ENCODE data around the gene FAM81A.

The FAM81A gene

DNA sequence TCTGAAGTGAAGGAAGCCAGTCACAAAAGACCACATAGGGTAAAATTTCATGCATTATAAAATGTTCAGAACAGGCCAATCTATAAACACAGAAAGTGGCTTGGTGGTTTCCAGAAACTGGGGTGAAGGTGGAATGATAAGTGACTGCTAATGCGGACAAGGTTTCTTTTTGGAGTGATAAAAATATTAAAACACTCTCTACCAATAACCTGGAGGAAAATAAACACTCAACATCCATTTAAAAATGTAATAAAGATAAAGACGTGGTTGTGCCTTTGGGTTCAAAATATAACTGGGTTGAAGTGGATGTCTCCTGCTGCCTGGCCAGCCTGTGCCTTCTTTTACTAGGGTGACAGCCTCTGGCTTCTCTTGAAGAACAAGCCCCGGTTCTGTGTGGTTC lies 102.7 kb downstream of the FAM81A start:
- no peak for DNase-seq (ENCODE audit: low read depth in 2 of 2)

- no peak for DNase-seq (ENCODE audit: low read depth in 2 of 2)
Measured at GRCh38 chr15:59541750-59542149, 103.8 kb downstream of the FAM81A start.

- DNase-seq (ENCODE audit: low read depth in 2 of 2), result no peak
Measured at GRCh38 chr15:59543721-59544547, 105.9 kb downstream of the FAM81A start.

GRCh38 chr15:59545573-59545972 lies 107.6 kb downstream of the FAM81A start:
- DNase-seq (ENCODE audit: low read depth in 2 of 2), result no peak

DNA sequence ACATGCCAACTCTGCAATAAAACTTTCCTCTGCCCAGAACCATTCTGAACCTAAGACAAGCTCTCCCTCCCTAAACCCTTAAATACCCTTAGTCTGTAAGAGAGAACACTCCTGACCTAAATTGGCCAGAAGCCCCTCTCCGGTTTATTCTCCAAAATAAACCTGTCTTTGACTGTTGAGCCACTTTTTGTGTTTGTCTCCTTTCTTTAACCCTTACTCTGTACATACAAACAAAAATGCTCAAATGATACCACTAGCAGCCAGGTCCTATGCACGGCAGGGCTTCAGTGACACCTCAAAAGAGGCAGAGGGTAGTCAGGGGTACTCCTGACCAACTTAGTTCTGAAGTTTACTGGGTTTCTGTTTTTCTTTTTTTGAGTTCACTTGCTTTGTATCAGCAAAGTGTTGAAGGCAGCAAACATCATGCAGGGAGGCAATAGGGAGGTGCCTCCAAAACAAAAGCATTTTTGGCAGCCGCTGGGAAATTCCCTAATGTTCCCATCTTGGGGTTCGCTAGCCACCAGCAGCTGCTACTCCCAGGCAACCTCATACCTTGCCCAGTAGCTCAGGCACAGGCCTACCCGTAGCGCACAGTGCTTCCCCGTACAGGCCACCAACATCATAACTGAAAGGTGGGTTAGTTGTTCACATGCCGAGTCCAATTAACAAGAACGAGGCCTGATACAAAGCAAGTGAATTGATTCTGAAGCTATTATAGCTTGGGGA lies 110.7 kb downstream of the FAM81A start:
- no peak for DNase-seq (ENCODE audit: low read depth in 2 of 2)

DNA sequence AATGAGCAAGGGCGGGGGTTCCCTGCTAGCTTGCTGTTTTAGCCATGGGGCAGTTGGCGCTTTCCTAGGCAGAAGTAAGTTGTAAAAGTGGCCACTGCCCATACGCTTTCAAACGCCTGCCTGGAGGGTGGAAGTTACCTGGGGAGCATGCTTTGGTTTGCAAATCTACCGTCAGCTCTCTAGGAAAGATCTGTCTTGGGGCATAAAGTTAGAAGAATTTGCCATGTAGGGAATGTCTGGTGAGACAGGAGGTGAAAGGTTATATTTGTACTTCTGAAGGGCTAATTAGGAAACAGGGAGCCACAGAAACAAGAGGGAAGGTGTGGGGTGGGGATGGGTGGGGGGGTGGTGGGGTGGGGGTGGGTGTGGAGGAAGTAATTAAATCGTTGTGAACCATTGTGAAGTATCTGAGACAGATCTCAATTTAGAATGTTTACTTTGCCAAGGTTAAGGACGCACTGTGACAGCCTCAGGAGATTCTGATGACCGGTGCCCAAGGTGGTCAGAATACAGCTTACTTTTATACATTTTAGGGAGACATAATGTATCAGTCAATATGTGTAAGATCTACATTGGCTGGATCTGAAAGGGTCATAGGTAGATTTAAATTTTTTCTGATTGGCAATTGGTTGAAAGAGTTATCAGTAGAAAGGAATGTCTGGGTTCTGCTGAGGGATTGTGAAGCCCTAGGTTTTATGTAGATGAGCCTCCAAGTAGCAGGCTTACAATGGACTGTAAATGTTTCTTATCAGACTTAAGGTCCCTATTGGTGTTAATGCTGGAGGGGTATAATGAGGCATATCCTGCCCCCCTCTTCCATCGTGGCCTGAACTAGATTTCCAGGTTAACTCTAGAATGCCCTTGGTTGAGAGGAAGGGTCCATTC lies 111.6 kb downstream of the FAM81A start:
- DNase-seq (ENCODE audit: low read depth in 2 of 2), result no peak

DNA sequence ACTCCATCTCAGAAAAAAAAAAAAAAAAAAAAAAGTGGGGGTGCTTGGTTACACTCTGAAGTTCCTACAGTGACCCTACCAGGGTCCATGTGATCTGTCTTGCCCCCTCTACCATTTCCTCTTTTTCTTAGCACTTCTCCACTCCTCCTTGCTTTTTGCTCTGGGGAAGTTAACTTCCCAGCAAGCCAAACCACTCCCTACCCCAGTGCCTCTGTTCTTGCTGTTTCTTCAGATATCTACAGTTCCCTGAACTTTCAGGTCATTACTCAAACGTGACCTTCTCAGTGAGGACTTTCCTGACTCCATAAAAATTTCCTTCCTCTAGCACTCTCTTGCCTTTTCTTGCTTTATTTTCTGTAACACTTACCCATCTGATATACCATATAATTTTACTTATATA lies 112.5 kb downstream of the FAM81A start:
- DNase-seq (ENCODE audit: low read depth in 2 of 2), result no peak

DNA sequence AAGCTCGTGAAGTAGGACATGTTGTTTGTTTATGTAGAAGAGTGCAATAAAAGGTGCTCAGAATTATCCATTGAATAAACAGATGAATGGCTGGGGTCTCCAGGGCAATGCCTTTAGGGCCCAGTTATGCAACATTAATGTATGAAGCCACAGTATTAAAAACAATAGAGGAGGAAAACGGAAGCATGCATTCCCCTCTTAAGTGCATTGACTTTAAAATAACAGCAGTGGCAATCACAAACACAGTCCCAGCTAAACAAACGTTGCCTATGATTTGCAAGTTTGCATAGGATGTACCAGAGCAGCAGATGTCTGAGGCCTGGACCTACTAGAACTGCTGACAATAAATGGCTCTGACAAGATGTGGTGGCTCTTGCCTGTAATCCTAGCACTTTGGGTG lies 113.0 kb downstream of the FAM81A start:
- no peak for DNase-seq (ENCODE audit: low read depth in 2 of 2)

GRCh38 chr15:59553879-59554735 lies 116.1 kb downstream of the FAM81A start:
- DNase-seq (ENCODE audit: low read depth in 2 of 2), result no peak

DNA sequence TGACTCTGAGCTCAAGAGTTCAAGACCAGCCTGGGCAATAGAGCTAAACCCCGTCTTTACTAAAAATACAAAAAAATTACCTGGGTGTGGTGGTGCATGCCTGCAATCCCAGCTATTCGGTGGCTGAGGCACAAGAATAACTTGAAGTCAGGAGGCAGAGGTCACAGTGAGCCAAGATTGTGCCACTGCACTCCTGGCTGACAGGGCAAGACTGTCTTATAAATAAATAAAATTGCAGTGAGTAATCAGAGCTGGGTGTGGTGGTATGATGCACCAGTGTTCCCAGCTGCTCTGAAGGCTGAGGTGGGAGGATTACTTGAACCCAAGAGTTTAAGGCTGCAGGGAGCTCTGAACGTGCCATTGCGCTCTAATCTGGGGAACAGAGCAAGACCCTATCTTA lies 117.7 kb downstream of the FAM81A start:
- DNase-seq (ENCODE audit: low read depth in 2 of 2), result no peak

DNA sequence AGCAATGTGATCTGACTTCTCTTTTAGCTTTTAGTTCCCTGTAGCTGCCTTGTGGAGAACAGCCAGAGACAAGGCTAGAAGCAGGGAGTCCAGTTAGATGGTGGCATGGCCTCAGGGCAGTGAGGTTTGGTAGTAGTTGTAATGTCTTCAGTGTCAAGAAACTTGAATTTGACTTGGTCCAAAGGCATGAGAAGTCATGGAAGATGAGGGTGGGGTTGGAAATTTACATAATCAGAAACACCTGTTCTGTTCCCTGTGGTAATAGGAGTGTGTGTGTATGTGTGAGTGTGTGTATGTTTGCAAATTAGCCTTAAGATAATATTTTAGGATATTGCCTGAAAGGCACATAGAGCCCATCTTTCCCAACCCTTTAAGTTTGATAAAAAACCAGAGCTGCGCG lies 118.4 kb downstream of the FAM81A start:
- no peak for DNase-seq (ENCODE audit: low read depth in 2 of 2)

- no peak for DNase-seq (ENCODE audit: low read depth in 2 of 2)
Measured at GRCh38 chr15:59557581-59557980, 119.6 kb downstream of the FAM81A start.

- no peak for DNase-seq (ENCODE audit: low read depth in 2 of 2)
Measured at GRCh38 chr15:59558851-59559250, 120.9 kb downstream of the FAM81A start.

DNA sequence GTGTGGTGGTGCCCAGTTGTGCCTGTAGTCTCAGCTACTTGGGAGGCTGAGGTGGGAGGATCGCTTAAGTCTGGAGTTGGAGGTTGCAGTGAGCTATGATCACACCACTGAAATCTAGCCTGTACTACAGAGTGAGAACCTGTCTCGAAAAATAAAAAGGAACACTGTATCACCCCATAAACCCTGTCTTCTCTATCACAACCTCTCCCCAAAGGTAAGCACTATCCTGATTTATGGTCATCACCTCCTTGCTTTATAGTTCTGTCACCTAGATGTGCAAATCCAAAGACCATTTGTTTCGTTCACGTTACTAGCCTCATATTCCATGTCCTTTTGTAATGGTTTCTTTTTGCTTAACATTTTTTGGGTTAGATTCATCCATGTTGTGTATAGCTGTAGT lies 123.6 kb downstream of the FAM81A start:
- no peak for DNase-seq (ENCODE audit: low read depth in 2 of 2)

GRCh38 chr15:59562448-59563186 lies 124.6 kb downstream of the FAM81A start:
- DNase-seq (ENCODE audit: low read depth in 2 of 2), result no peak

DNA sequence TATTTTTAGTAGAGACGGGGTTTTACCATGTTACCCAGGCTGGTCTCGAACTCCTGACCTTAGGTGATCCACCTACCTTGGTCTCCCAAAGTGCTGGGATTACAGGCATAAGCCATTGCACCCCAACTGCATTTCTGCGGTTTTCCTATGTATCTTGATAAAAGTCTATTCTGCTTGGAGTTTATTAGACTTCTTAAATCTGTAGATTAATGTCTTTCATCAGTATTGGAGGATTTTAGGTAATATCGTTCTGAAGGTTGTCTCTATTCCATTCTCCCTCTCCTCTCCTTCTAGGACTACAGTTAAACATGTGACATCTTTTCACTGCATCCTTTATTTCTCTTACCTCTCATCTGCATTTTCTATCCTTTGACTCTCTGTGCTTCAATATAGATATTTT lies 127.3 kb downstream of the FAM81A start:
- no peak for DNase-seq (ENCODE audit: low read depth in 2 of 2)

DNA sequence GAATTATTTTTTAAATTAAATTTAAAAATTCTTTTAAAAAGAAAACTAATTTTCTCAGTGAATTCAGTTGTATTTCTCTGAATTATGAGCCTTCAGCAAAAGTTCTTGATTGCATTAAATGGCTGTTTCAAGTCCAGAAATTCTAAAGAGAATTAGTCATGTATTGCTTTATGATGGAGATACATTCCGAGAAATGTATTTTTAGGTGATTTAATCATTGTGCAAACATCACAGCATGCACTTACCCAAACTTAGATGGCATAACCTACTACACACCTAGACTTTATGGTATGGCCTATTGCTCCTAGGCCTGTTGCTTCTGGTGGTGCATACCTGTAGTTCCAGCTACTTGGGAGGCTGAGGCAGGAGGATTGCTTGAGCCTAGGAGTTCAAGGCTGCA lies 129.3 kb downstream of the FAM81A start:
- no peak for DNase-seq (ENCODE audit: low read depth in 2 of 2)

GRCh38 chr15:59569477-59569876 lies 131.5 kb downstream of the FAM81A start:
- DNase-seq (ENCODE audit: low read depth in 2 of 2), result no peak

GRCh38 chr15:59570315-59570714 lies 132.3 kb downstream of the FAM81A start:
- DNase-seq (ENCODE audit: low read depth in 2 of 2), result no peak

DNA sequence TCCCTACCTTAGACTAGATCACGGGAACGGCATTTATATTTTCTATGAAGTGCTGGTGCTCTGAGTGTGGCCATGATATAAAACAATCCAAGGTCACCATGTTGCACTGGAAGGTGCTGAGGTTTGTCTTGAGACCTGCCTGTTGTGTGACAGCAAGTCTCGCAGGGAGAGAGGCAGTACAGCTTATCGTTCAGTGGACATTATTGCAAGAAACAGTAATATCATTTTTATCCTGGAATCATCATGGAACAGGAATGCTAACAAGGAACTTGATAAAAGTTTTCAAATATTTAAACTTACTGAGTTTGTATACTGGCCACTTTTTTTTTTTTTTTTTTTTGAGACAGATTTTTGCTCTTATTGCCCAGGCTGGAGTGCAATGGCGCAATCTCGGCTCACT lies 133.6 kb downstream of the FAM81A start:
- no peak for DNase-seq (ENCODE audit: low read depth in 2 of 2)
